Hepatic stellate cell (primary cell): ENCODE results near the gene TMUB1.

Experiments used
- DNase-seq: peaks from one replicate; pipeline ENCODE4 v3.0.0; 2011; ENCODE audit warnings: low spot score

TMUB1 gene

DNA sequence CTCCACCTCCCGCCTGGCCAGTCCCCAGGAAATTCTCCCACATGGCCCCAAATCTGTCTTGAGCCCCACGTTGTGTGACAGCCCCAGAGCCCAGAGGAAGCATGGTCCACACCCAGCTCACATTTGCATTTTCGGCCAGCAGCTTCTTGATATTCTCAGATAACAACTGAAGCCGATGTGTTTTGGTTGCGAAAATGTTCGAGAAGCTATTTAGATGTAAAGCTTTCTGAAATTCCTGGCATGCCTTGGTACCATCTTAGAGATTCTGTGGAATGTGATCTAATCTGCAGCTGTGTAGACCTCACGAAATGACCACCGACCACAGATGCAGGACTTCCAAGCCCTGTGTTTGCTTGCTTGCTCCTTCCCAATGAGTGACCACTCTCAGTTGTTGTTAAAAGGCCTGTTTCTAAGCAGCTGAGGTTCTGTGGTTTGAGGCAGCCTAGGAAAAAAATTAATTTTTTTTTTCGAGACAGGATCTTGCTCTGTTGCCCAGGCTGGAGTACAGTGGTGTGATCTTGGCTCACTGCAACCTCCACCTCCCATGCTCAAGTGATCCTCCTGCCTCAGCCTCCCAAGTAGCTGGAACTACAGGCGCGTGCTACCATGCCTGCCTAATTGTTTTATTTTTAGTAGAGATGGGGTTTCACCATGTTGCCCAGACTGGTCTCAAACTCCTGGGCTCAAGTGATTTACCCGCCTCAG lies 15.1 kb downstream of the TMUB1 start:
- no peak for DNase-seq

DNA sequence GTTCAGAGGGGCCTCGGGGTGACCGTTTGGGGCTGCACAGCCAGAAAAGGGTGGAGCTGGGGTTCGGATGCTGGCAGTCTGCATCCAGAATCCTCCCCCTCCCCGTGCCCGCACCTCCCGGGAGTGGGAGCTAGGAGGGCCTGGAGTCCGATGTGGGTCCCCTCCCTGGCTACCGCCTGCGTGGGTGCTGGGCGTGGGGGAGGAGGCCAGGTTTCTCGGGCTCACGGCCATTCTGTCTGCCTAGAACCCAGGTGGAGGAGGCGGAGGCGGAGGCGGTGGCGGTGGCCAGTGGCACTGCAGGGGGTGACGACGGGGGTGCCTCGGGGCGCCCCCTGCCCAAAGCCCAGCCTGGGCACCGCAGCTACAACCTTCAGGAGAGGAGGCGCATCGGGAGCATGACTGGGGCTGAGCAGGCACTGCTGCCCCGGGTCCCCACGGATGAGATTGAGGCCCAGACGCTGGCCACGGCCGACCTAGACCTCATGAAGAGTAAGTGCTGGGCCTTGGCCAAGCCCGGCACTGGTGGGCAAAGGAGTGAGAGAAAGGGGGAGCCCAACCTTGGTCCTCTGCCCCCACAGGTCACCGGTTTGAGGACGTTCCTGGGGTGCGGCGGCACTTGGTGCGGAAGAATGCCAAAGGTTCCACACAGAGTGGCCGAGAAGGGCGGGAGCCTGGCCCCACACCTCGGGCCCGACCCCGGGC lies 16.9 kb downstream of the TMUB1 start:
- no peak for DNase-seq

DNA sequence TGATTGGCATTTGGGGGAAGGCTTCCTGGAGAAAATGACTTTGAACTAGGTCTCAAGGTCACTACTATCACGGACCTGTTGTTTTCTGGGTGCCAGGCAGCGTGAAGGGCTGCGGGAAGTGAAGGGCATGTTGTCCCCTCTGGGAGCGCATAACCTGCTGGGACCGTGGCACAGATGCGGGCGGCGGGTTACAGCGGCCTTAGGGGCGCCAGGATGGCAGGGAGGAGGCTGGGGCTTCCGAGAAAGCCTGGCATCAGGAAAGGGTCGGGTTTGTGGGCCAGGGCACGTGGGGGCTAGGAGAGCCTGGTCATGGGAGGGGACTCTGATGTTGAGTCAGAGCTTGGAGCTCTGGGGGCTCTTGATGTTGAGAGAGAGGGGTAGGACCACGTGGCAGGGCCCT lies 17.8 kb downstream of the TMUB1 start:
- DNase-seq: no peak

DNA sequence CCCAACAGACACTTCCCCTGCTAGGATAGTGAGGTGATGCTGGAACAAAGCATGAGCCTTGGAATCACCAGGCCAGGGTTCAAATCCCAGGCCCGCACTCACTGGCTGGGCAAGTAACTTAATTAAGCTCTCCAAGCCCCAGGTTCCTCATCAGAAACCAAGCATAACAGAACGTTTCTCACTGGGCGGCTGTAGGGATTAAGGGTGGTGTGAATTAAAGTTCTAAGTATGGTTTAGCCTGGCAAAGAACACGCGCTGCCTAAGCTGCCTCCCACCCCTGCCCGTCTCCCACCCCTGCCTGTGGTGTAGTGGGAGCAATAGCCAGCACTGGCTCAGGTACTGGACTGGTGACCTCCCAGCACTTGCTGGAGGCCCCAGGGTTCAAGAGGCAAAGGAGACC lies 18.3 kb downstream of the TMUB1 start:
- DNase-seq: no peak

DNA sequence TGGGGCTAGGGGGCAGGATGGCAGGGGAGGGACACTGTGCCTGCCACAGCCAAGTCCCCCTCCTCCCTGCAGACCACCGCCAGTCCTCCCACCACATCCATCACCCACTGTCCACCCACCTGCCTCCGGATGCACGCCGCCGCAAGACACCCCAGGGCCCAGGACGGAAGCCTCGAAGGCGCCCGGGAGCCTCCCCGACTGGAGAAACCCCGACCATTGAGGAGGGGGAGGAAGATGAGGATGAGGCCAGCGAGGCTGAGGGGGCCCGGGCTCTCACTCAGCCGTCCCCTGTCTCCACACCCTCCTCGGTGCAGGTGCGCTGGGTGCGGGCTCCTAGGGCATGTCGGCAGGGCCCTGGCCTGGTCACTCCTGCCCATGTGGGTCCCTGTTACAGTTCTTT lies 18.8 kb downstream of the TMUB1 start:
- no peak for DNase-seq

DNA sequence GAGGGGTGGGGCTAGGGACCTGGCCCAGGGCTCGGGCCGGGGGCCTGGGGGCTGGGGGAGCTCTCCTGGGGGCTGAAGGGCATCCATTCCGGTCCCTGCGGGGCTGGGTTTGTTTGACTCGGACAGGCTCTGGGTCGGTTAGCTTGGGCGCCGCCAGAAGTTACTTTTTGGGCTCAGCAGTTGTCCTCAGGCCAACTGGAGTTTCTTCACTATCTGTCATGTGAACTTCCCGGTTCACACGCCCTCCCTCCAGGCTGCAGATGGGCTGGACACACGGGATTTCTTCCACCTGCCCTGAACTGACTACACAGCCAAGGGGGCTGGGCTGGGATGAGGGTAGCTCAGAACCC lies 20.1 kb downstream of the TMUB1 start:
- no peak for DNase-seq

DNA sequence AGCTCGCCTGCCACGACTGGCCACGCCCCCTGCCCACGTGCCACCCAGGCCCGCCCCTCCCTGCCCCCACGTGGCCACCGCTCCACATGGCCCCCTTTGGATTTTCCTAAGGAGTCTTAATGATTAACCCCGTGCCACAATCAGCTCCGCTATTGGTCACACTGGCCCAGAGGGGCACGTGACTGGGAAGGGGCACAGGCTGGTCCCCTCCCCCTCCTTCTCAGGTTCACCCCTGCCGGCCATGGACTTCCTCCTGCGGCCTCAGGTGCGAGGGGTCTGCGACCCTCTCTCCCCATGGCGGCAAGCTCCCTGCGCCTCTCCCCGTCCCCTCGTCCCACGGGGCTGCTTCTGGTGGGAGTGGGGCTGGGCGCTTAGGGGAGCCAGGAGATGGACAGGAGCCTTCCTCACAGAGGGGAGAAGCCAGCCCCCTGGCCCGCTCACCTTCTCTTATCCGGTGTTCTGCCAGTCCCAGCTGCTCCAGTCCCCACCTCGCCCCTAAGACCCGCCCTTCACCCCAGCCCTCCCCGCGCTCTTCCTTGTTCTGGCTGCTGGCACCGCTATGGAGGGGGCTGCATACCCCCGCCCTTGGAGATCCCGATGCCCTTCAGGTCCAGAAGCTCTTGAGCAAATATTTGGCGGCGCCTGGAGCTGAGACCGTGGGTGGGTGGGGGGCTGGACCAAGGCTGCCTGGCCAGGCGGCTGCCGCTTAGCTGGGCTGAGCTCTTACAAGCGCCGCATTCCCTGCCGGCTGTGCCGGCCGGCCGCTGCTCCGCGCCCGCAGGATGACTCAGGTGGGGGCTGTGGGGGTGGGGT lies 20.7 kb downstream of the TMUB1 start:
- DNase-seq: no peak

DNA sequence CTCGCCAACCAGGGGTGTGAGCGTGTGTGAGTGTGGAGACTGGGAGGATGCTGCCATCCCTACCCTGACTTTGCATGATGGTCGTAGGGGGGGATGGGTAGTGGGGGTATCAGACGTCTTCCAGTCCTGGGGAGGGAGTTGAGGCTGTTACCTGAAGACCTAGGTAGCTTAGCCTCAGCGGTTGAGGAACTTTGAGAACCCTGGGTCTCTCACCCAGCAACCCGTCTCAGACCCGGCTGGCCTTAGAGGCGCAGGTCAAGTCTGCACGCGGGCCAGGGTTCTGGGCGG lies 21.2 kb downstream of the TMUB1 start:
- DNase-seq: no peak

DNA sequence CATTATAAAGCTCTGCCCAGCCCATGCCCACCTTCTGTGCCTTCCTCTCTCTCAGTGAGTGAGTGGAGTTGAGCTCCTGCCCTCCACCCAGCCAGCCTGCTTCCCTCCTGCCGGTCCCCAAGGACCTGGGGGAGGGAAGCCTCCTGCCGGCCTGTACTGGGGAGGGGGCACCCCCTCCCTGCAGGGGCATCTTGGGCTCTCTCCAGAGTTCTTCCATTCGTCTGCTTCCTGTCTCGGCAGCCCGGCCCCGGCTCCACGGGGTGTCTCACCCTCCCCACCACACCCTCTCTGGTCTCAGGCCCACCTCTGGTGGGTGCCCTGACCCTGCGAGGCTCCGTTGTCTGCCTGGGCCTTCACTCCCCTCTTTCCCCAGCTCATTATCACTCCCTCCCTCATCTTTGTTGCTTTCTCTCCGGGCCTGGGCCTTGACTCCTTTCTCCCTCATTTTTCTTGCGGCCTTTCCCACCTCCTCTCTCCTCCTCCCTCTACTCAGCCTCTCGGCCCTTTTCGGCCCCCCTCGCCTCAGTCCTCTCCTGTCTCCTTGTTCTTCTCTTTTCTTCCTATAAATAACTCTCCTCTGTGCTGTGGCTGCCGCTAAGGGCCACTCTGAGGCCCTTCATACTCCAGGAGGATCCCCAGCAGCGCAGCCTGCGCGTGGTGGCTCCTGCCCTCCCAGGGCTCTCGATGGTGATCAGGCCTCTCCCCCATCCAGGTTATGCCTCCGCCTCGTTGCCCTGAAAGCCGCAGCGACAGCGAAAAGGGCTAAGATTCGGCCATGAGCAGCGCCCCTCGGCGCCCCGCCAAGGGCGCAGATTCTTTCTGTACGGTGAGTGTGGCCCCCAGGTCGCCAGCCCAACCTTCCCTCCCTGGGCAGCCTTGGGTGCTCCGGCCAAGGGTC lies 21.8 kb downstream of the TMUB1 start:
- no peak for DNase-seq

DNA sequence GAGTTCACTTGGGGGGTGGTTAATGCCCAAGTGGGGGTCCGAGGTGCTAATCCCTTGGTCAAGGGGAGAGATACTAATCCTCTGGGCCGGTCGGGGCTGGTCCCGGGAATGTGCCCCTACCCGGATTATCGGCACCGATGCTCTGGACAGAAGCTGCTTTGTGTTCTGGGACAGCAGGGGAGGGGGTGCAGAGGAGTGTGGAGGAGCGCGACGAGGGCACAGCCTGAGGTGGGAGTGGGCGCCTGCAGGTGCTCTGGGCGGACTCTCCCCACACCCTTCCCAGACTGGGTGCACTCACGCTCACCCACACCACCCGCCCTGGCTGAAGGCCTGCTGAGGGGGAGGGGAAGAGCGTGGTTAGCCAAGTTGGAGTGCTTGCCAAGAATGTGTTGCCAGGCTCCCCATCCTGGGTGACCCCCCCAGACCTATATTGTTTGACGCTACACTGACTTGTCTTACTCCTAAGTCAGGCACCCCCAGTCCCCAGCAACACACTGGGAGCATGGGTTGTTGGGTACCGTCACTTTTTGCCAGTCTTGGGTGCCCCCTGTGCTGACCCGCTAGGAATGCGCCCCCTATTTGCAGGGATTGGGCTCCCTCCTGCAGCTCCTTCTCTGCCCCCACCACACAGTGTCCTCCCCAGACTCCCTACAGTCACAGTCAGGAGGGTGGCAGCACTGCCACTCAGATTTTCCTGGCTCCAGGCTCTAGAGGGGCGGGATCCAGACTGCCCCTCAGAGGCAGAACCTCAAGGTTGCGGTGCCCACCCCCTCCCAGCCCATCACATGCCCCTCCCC lies 22.7 kb downstream of the TMUB1 start:
- peak; percentile 63 for DNase-seq

DNA sequence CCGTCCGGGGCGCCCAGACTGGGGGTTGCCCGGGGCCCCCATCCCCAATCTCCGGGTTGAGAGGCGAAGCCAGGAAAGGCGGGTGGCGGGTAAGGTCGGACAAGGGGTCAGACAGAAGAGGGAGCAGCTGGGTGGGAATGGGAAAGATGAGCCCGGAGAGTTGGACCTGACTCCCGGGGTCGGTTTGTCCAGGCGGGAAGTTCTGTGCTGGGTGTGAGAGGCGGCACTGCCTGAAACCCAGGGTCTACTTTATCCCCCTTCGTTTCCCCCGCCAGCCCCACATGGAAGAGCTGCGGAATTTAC lies 23.2 kb downstream of the TMUB1 start:
- no peak for DNase-seq

DNA sequence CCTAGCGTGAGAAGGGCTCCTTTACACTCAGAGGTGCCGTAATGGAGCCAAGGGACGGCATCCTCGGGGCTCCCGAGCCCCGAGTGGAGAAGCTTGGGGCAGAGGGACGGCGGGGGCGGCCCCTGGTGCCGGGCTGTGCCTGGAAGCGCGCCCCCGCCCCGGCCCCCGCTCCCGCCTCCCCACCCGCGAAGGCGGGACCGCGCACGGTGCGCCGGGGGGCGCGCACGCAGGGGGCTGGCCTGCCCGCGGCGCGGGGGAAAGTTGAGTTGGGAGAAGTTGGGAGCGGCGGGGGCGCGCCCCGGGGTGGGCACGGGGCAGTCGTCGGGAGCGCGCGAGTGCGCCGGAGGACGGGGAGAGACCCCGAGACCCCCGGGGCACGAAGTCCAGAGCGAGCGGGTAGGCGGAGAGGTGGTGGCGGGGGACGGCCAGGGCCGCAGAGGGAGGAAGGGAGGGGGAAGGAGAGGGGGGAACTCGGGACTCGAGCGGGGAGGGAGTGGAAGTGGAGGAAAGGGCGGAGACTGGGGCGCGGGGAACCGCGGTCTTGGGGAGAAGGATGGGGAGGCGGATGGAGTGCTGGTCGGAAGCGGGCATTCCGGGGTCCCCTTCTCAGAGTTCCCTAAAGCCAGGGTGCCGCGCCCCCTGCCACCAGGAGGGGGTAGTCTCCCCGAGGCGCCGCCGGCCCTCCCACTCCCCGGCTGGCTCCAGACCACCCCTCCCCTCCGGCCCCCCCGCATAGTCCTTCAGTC lies 23.8 kb downstream of the TMUB1 start, which contains the start of gene SLC4A2:
Gene SLC4A2, plus strand, starts transcription at position 223 of the 746 bp plus-strand sequence. CDS start 2,399 bp downstream, outside the sequence.
- DNase-seq: peak; percentile 96

DNA sequence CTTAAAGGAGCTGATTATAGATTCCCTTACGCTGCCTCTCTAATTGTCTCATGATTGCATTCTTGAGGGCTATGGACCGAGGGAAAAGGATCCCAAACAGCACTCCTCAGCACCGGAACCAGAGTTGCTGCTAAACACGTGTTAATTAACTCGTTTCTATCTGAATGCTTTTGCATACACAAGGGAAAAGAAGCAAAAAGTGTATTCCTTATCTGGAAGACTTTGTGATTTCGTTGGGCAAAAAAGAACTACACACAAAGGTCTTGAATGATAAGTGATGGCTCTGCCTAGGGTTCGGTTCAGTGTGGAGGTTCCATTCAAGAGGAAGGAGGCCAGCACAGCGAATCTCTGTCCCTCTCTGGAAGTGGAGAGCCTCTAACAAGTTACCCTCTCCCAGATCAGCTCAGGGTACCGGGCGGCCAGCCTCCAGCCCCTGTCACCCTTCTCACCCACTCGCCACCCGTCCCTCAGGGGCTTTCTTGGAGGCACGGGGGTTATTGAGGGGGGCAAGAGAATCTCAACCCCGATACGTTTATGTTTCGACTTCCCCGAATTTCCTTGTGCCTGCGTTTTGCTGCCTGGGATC lies 24.4 kb downstream of the TMUB1 start:
- DNase-seq: no peak

DNA sequence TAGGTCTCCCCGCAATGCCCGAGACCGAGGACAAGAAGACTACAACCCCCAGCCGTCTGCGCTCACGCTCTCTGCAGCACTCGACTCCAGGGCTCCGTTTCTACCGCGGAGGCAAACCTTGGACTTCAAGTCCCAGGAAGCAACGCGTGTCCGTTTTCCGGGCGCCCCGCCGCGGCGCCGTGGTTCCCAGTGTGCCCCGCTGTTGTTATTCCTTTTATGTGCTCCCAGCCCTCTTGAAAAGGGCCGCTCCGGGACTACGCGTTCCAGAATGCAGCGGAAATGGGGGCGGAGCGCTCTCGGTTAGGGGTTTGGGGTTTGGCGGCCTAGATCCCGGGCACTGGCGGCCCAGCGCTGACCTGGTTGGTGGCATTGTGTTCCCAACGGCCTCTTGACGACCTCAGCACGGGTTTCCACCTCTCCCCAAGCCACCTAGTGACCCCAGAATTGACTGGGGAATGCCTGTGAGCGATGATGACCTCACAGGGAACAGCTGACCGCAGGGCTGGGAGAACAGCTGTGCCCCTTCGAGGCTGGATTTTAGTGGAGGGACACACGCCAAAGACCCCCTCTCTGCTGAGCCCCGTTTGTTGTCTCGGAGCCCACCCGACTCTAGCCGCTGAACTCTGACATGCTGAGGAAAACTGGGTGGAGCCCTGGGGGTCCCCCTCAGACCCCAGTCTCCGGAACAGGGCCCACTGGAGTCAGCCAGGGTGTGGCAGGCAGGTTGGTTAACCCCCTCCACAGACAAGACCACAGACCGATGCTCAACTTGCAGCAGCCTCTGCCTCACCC lies 25.1 kb downstream of the TMUB1 start:
- DNase-seq: peak; percentile 100

DNA sequence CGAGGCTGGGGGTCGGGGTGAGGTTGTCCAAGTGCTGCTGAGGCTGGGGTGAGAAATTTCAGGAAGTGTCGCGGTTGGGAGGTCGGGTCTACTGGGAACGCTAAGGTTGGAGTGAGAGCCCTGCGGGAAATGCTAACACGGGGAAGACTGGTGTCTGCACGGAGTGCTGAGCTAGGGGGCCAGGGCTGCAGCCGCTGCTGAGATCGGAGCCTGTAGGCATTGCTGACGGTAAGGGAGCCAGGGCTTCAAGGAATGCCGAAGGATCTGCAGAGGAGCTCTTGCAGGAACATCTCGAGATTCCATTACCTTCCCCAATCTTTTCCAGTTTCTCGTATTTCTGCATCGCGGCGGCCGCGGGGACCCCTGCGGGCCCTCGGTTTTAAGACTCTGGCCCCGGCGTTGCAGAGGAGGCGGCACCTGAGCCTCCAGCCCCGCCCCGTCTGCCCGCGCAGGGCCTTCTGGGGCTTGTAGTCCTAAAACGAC lies 25.7 kb downstream of the TMUB1 start, which contains the start of gene CDK5:
Gene CDK5, minus strand, starts transcription at position 392 of the 483 bp plus-strand sequence. Its CDS starts 49 bp downstream, at position 343.
- peak; percentile 74 for DNase-seq

DNA sequence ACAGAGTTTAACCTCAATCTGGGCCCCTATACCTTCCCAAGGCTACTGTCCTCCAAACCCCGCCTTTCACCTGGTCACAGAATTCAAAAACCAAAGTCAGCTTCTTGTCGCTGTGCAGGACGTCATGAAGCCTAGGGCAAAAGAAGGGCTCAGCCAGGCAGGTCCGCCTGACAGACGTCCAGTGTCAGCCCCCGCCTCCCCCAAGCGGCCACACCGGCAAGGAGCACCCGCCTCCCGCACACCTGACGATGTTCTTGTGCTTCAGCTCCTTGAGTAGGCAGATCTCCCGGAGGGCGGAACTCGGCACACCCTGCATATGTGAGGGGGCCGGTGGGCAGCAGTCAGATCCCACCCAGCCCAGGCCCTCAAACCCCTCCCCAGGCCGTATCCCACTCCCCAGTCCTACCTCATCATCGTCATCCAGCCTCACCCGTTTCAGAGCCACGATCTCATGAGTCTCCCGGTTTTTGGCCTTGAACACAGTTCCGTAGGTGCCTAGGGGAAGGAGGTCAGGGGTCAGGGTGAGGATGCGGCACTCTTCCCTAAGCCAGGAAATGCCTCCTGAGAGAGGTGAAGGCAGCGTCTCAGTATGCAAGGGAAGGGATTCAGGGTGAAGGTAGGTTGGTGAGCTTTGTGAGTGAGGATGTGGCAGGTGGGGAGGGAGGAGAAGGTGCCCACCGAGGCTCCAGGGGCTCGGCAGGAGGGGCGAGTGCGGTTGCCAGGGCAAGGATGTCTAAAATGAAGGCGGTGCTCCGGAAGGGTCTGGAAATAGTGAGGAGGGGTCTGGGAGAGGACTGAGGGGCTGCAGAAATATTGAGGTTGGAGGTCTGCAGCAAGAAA lies 26.4 kb downstream of the TMUB1 start:
- DNase-seq: no peak

DNA sequence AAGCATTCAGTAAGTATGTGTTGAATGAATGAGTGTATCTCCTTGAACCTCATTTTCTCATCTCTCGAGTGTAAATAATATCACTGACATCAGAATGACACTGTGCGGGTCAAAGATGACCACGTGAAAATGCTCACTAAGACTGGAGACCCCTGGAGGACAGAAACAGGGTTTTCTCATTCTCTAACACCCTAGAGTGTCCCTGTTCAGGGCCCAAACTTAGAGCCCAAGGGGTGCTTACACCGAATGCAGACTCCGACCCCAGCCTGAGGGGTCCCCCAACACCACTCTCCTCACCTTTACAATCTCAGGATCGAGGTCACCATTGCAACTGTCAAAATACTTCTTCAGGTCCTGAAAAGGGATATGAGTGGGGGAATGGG lies 27.0 kb downstream of the TMUB1 start:
- DNase-seq: no peak

DNA sequence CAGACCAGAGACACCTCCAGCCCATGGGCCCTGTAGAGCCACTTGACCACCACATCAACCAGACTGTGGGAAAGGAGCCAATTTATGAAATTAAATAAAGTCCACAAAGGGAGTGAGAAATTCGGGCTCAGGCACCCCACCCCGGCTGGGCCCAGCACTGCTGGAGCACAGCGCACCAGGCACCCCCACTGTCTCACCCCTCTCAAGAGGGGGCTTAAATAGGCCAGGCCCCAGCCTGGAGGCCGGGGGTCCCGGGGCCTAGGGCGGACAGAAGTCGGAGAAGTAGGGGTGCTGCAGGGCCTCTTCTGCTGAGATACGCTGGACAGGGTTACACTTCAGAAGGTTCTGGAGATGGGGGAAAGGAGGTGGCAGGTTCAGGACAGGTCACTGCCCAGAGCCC lies 29.5 kb downstream of the TMUB1 start:
- DNase-seq: no peak
